ENCODE data around the gene SLC16A8.

SLC16A8 gene

DNA sequence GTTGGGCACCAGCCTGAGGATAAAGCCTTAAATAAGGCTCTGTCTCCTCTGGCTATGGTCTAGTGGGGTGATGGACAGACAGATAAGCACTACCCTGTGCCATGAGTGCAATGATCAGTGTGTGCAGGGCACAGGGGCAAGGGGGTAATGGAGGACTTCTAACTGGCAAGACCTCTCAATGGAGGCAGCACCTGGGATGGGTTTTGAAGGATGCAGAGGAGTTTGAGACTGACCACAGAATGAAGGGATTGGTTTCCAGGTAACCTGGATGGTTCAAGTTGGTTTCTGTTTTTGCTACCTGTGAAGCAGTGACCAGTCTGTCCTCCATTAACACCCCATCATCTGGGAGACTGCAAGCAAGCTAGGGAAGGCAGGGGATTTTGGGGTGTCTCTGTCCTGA is 54.6 kb downstream of the SLC16A8 start:
- DNase-seq: no peak
- H3K9ac ChIP-seq (ENCODE audit: low read length): no peak overlapping the region
- H3K27me3 ChIP-seq (replicated peaks; ENCODE audit: insufficient read depth, low read length): no peaks in the 10 kb centered on the region
- no peaks in the 10 kb centered on the region for H4K20me1 ChIP-seq (ENCODE audit: insufficient read depth, low read length)
- no peaks in the 10 kb centered on the region for H3K79me2 ChIP-seq (ENCODE audit: low read length)
- no peak overlapping the region for H3K27ac ChIP-seq (ENCODE audit: low read length)
- H3K4me1 ChIP-seq (ENCODE audit: low read length): no peaks in the 10 kb centered on the region
- H3K4me3 ChIP-seq (ENCODE audit: low read length): no peak overlapping the region
- H2AFZ ChIP-seq (ENCODE audit: low read length): no peak overlapping the region
- H3F3A ChIP-seq (ENCODE audit: insufficient read depth, low read length): no peaks in the 10 kb centered on the region
- H3K36me3 ChIP-seq (replicated peaks; ENCODE audit: insufficient read depth, low read length): no peaks in the 10 kb centered on the region
- H3K9me2 ChIP-seq (replicated peaks; ENCODE audit: insufficient read depth, low read length): no peaks in the 10 kb centered on the region
- TF ChIP-seq CTCF (IDR thresholded peaks at IDR 0.05; ENCODE audit: low read length): no peak
- TF ChIP-seq EZH2phosphoT487 (IDR thresholded peaks at IDR 0.05; ENCODE audit: low read length): no peak
- no peak for TF ChIP-seq EZH2 (optimal IDR thresholded peaks at IDR 0.05; ENCODE audit: low read depth, low read length)
- no peaks in the 10 kb centered on the region for H3K9me3 ChIP-seq (replicated peaks; ENCODE audit: insufficient read depth, low read length)
- H3K4me2 ChIP-seq (ENCODE audit: low read depth, low read length): no peak overlapping the region

DNA sequence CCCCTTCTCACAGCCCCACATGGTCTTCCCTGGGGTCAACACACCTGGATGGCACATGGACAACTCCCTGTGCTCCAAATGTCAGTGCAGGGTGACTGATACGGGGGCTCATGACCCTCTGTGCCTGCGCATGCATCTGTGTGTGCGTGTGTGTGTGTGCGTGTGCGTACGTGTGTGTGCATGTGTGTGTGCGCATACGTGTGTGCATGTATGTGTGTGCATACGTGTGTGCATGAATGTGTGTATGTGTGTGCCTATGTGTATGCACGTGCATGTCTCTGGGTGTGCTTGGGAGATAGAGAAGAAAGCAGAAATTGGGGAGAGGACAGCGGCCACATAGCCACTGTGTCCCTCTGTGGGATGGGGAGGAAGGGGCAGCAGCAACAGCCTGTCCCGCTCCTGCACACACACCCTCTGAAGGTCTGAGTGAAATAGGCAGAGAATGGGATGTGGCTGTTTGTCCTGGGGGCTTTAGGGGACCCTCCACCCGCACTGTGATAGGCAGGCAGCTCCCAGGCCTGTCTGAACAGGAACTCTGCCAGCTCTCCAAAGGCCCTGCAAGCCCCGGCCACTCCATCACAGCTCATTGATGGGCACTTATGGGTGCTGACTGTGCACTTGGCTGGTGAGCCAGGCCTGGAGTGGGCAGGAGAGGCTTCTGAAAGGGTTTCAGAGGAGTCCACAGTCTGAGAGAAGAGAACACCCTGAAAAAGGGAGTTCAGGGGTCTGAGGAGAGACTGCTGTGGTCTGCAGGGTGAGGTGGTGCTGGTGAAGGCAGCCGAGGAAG is 55.4 kb downstream of the SLC16A8 start:
- no peak overlapping the region for H3K4me2 ChIP-seq (ENCODE audit: low read depth, low read length)
- H3K27me3 ChIP-seq (replicated peaks; ENCODE audit: insufficient read depth, low read length): no peaks in the 10 kb centered on the region
- H3K36me3 ChIP-seq (replicated peaks; ENCODE audit: insufficient read depth, low read length): no peaks in the 10 kb centered on the region
- H3K27ac ChIP-seq (ENCODE audit: low read length): no peak overlapping the region
- H3K4me1 ChIP-seq (ENCODE audit: low read length): no peaks in the 10 kb centered on the region
- H3F3A ChIP-seq (ENCODE audit: insufficient read depth, low read length): no peaks in the 10 kb centered on the region
- no peak overlapping the region for H3K9ac ChIP-seq (ENCODE audit: low read length)
- no peaks in the 10 kb centered on the region for H3K79me2 ChIP-seq (ENCODE audit: low read length)
- H3K4me3 ChIP-seq (ENCODE audit: low read length): no peak overlapping the region
- TF ChIP-seq EZH2phosphoT487 (IDR thresholded peaks at IDR 0.05; ENCODE audit: low read length) (no peak), CTCF (IDR thresholded peaks at IDR 0.05; ENCODE audit: low read length) (no peak), EZH2 (optimal IDR thresholded peaks at IDR 0.05; ENCODE audit: low read depth, low read length) (no peak)
- H4K20me1 ChIP-seq (ENCODE audit: insufficient read depth, low read length): no peaks in the 10 kb centered on the region
- H3K9me2 ChIP-seq (replicated peaks; ENCODE audit: insufficient read depth, low read length): no peaks in the 10 kb centered on the region
- no peak overlapping the region for H2AFZ ChIP-seq (ENCODE audit: low read length)
- DNase-seq: no peak
- H3K9me3 ChIP-seq (replicated peaks; ENCODE audit: insufficient read depth, low read length): no peaks in the 10 kb centered on the region
